Calu3 (cell line): ENCODE results near the gene COL18A1. TPM values are rescaled to one million over a fixed set of nuclear protein-coding genes. Genes with fewer than 3 reads are reported as not detected.

Experiments
- BruUV-seq: library from RNA; stranded (reverse); fragments of 400-500 nt; replicated peaks from 2 replicates; lab custom pipeline; 2021; lab: Mats Ljungman, UMichigan
- CTCF ChIA-PET: fragments of 300-600 bp; sonication (Branson Sonifier 250); formaldehyde crosslinking; loops from one replicate; lab custom pipeline; 2022; ENCODE audit warnings: antibody characterized with exemption; lab: Charles Lee
- DNase-seq: peaks from one replicate; pipeline ENCODE4 v3.0.0; 2022
- H3K27ac Mint-ChIP-seq: one replicate; pipeline ENCODE4 v1.8.0; 2022; ENCODE audit warnings: mixed read lengths; ENCODE audit not compliant: unreplicated experiment
- H3K27me3 Mint-ChIP-seq: one replicate; pipeline ENCODE4 v1.8.0; 2022; ENCODE audit warnings: mixed read lengths; ENCODE audit not compliant: unreplicated experiment
- H3K36me3 Mint-ChIP-seq: one replicate; pipeline ENCODE4 v1.8.0; 2022; ENCODE audit warnings: mild to moderate bottlenecking, moderate library complexity, mixed read lengths; ENCODE audit not compliant: insufficient read depth, unreplicated experiment
- H3K4me1 Mint-ChIP-seq: one replicate; pipeline ENCODE4 v1.8.0; 2022; ENCODE audit warnings: mild to moderate bottlenecking, low read depth, mixed read lengths; ENCODE audit not compliant: unreplicated experiment
- H3K4me3 Mint-ChIP-seq: one replicate; pipeline ENCODE4 v1.8.0; 2022; ENCODE audit warnings: mild to moderate bottlenecking, low read depth, moderate library complexity, mixed read lengths; ENCODE audit not compliant: unreplicated experiment
- H3K9me3 Mint-ChIP-seq: one replicate; pipeline ENCODE4 v1.8.0; 2022; ENCODE audit warnings: low read depth, mixed read lengths; ENCODE audit not compliant: unreplicated experiment
- intact Hi-C: fragments of 100-400 bp; cut with micrococcal nuclease; formaldehyde crosslinking; loops from one replicate; pipeline ENCODE4 v1.10.0; 2022; ENCODE audit not compliant: unreplicated experiment
- total RNA-seq: library from RNA; stranded (reverse); gene quantifications from 2 replicates; pipeline ENCODE4 v1.2.3, GENCODE V29; 2022
- TF ChIP-seq, protein P1 (sequence below): fragments of 200-600 bp; IDR thresholded peaks from one replicate; pipeline ENCODE4 v1.8.0; 2022; ENCODE audit warnings: antibody characterized with exemption; ENCODE audit not compliant: unreplicated experiment

COL18A1 gene
- total RNA-seq, 1 experiment from 2014 or later, result 82.9 TPM

DNA sequence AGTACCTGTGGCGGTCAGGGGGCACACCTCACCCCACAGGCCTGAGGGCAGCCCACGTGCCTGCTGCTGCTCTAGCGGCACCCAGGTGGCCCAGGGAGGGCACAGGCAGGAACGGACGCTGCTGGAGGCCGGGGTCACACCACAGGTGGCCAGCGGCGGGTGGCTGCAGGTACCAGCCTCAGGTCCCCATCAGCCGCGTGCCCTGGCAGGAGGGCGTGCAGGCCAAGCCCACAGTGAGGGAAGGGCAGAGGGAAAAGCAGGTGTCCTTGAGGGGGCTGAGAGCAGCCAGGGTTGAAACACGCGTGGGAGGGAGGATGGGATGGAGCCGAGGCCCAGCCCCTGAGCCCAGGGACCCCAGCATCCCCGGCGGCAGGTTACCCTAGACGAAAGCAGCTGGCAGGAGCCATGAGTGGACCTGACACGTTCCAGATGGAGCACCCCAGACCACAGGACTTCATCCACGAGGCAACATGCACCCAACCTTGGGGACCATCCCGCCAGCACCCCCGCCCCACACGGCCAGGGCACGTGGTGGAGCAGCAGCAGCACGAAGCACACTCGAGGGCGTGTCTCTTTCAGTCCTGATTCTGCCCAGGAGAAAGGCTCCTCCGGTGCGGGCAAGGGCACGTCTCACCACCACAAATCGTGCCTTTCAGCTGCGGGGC, 133.5 kb downstream of the COL18A1 start:
- no peak overlapping the region for H3K27ac Mint-ChIP-seq
- CTCF ChIA-PET, result no interaction called here
- TF ChIP-seq, protein P1, sequence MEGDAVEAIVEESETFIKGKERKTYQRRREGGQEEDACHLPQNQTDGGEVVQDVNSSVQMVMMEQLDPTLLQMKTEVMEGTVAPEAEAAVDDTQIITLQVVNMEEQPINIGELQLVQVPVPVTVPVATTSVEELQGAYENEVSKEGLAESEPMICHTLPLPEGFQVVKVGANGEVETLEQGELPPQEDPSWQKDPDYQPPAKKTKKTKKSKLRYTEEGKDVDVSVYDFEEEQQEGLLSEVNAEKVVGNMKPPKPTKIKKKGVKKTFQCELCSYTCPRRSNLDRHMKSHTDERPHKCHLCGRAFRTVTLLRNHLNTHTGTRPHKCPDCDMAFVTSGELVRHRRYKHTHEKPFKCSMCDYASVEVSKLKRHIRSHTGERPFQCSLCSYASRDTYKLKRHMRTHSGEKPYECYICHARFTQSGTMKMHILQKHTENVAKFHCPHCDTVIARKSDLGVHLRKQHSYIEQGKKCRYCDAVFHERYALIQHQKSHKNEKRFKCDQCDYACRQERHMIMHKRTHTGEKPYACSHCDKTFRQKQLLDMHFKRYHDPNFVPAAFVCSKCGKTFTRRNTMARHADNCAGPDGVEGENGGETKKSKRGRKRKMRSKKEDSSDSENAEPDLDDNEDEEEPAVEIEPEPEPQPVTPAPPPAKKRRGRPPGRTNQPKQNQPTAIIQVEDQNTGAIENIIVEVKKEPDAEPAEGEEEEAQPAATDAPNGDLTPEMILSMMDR, result no peak
- H3K36me3 Mint-ChIP-seq, result peaks cover 15% of the 10 kb centered on the region
- no peaks in the 10 kb centered on the region for H3K27me3 Mint-ChIP-seq
- no peaks in the 10 kb centered on the region for H3K4me1 Mint-ChIP-seq
- H3K4me3 Mint-ChIP-seq, result no peak overlapping the region
- DNase-seq, result no peak
- BruUV-seq, result no TSS peak
- intact Hi-C loops, result no loop called here
- H3K9me3 Mint-ChIP-seq, result no peaks in the 10 kb centered on the region

DNA sequence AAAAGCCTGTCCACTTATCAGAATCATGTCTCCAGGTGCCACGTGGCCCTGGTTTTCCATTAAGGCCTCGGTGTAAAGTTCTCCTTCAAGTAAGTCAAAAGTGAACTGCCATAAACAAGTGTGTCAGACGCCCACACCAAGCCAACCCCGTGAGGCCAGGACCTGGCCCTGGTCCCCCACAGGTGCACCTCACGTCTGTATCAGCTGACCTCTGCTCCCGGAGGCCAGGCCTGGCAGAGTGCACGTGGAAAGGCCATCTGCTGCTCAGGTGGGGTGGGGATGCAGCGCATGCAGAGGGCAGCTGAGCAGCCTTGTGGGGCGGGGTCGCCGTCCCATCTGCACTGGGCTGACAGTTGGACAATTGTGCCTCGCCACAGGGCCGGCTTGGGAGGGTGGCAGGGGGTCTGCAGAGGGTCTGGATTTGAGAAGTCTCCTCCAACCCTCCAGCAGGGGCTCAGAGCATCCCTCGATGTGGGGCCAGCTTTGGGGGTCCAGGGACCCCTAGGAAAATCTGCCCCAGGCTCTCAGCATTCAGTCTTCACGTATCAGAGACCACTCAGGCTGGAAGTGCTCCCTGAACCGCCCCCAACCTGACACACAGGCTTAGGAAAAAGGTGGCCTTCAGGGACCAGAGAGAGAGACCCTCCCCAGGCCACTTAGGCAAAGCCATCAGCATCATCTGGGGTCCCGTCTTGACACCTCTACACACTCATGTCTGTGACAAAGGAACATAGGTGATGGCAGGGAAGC, 134.3 kb downstream of the COL18A1 start:
- intact Hi-C loops, result no loop called here
- CTCF ChIA-PET, result no interaction called here
- no peaks in the 10 kb centered on the region for H3K27me3 Mint-ChIP-seq
- TF ChIP-seq, protein P1, result no peak
- H3K4me1 Mint-ChIP-seq, result no peaks in the 10 kb centered on the region
- H3K27ac Mint-ChIP-seq, result no peak overlapping the region
- DNase-seq, result no peak
- H3K36me3 Mint-ChIP-seq, result peaks cover 15% of the 10 kb centered on the region
- BruUV-seq, result no TSS peak
- no peaks in the 10 kb centered on the region for H3K9me3 Mint-ChIP-seq
- no peak overlapping the region for H3K4me3 Mint-ChIP-seq

DNA sequence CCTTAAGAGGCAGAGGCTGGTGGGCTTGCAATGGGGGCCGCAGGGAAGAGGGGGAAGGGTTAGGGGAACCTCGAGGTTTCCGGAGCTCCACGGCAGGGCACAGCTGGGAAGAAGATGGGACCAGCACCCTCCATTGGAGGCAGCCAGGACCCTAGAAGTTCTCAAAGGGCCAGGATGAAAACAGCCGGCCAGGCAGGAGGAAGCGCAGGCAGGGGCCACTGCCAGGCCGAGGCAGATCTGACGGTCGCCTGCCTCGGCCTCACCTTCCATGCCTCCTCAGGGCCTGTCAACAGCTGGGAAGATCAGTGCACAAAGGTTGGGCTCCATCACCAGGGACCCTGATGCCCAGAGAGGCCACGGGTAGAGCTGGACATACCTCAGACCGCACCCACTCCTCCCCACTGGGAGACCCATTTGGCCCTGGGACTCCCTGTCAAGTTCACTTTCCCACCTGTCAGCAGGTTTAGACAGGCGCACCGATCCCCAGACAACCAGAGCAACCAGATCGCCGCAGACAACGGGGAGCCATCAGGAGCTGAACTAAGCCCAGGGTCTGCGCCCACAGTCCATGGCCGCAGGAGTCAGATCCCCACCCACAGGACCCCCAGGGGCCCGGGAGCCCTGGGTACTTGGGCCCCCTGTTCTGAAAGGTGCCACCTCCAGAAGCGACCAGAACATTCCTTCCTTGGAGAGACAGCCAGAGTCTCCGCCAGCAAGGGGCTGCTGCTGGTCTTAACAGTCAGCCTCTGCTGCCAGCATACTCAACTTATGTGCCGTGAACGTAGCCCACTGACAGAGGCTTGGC, 135.0 kb downstream of the COL18A1 start:
- BruUV-seq, result no TSS peak
- CTCF ChIA-PET, result no interaction called here
- TF ChIP-seq, protein P1, result no peak
- Mint-ChIP-seq H3K27me3 (no peaks in the 10 kb centered on the region), H3K27ac (no peak overlapping the region), H3K36me3 (peaks cover 14% of the 10 kb centered on the region), H3K9me3 (no peaks in the 10 kb centered on the region), H3K4me1 (no peaks in the 10 kb centered on the region), H3K4me3 (no peak overlapping the region)
- intact Hi-C loops, result no loop called here
- no peak for DNase-seq

DNA sequence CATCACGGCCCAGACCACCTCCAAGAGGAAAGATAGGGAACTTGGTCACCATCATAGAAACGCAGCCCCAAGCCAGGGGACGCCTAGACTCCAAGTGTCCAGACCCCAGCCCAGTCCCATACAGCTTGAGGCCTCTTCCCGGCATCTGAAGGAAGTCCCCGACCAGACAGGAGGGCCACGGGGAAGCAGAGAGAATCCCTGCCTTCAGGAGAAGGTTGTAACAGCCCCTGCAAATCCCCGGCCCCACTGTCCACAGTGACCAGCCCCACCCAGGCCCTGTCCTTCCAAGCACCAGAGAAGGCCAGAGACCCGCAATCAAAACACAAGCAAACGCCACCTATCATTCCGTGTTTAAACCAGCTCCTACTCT, 135.6 kb downstream of the COL18A1 start:
- Mint-ChIP-seq H3K4me3 (peak overlapping the region; percentile 60), H3K4me1 (no peaks in the 10 kb centered on the region), H3K36me3 (peaks cover 10% of the 10 kb centered on the region), H3K27ac (no peak overlapping the region), H3K9me3 (no peaks in the 10 kb centered on the region), H3K27me3 (no peaks in the 10 kb centered on the region)
- TF ChIP-seq, protein P1, result no peak
- no TSS peak for BruUV-seq
- intact Hi-C loops, result no loop called here
- CTCF ChIA-PET, result no interaction called here
- no peak for DNase-seq
